ENCODE measurements around the gene MBTD1.
A peak's percentile ranks its signal among the peaks of the same experiment; 100 is the strongest.
"Not testable (repeated sequence)": the region's sequence is repeated elsewhere in the genome, so short reads cannot be mapped to it uniquely, and the experiment has no call there.

Gene MBTD1

DNA sequence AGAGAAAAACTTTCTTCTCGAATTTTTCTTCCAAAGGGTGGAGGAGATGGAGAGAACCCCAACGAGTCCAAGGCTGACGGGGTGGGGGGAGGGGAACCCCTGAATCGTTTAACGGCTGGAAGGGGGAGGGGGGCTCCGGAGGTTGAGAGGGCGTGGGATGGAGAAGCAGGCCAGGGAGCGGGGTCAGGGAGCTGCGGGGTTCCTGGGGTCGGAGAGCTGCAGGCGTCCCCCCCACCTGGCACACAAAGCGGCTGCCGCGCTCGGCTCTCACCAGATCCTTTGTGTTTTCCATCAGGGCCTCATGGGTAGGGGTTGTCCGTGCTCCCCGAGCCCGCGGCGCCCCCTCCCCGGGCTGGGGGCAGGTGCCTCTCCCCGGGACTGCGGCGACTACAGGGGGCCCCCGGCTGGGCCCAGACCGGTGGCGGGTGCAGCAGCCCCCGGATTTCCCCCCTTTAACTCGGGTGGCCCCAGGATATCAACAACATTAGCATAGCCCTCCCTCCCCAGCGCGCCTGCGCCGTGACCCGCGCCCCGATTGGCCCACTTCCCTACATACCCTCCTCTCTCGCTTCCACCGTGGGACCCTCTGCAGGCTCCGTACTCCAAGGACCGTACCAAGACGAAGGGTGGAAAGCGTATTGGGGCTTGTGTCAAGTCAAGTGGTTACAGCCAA is at the start of gene MBTD1:
Gene MBTD1, minus strand, starts transcription at position 486 of the 673 bp plus-strand sequence. CDS start 34,888 bp downstream, outside the sequence.
- DNase-seq, result peak; percentile 92 to 95

DNA sequence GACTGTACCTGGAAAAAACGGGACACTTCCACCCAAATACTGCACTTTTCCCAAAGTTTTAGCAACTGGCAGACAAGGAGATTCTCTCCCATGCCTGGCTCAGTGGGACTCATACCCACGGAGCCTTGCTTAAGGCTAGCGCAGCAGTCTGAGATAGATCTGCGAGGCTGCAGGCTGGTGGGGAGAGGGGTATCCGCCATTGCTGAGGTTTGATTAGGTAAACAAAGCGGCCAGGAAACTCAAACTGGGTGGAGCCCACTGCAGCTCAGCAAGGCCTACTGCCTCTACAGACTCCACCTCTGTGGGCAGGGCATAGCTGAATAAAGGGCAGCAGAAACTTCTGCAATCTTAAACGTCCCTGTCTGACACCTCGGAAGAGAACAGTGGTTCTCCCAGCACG is 45.3 kb upstream of the MBTD1 start:
- DNase-seq, result no peak

DNA sequence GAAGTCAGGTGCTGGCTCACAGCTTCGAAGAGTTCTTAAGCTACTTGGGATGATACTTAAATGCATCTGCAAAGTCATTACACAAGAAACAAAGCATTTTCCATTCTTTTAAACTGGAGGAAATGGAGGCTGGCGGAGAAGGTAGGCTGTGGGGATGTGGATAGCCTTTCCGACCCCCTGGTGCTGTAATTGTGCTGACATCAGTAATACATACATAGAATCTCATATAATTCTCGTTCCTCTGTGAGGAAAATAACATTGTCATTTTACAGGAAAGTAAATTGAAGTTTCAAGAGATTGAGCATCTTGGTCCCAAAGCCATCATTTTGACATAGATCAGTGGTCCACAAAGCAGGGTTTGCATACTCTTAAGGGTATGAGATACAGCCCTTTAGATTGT is 40.0 kb upstream of the MBTD1 start:
- no peak for DNase-seq

DNA sequence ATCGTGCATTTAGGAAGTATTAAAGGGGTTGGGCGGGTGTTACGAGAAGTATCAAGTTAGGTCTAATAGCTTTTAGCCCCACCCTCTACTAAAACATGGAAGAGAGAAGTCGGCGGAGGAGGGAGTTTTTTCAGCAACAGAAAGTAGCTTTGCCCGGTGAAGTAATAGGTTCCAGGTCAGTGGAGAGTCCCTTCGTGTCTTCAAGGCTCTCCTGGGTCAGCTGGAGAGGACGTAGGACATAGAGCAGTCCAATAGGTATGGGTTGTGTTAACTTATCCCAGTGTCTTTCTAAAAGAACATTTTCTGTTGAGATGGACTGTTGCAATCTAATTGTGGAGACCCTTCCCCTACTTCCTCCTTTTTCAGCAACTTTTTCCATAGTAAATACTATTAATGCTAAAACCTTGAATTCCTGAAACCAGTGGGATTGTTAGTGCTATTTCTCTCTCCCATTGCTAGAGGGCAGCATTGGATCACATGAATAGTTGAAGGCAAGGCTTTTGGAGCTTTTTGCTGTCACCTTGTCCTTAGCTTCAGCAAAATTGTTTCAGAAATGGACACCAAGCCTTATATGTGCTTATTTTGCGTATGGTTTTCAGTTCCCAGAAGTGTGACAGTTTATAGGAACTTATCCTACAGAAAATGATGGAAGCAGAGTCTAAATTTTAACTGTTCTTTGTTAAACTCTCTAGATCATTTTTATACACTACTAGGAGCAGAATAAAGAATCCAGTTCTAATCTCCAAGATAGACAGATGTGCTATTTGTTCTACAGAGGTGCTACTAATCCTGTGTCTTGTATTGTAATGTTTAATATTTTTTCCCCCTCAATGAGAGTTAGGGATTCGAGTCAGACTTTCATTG is 38.9 kb upstream of the MBTD1 start:
- no peak for DNase-seq

DNA sequence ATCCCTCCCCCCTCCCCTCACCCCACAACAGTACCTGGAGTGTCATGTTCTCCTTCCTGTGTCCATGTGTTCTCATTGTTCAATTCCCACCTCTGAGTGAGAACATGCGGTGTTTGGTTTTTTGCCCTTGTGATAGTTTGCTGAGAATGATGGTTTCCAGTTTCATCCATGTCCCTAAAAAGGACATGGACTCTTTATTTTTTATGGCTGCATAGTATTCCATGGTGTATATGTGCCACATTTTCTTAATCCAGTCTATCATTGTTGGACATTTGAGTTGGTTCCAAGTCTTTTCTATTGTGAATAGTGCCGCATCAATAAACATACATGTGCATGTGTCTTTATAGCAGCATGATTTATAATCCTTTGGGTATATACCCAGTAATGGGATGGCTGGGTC is 34.5 kb upstream of the MBTD1 start:
- not testable (repeated sequence) for DNase-seq

DNA sequence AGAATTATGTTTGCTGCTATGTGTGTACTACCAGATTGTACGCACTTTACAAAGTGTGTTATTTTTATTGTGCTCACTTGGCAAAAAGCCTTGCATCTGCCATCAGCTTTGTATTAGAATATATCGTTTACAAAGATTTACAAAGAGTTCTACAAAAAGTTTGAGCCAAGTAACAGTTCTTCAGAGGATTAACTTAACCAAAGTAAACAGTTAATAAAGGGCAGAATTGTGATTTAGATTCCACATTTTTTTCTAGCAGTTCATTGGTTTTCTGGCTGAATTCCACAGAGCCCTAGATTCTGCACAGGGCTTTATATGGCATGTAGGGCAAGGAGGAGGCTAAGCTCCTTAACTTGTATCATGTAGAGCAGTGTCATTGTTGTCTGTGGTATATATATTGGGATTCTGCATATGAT is 29.9 kb upstream of the MBTD1 start:
- DNase-seq, result no peak

DNA sequence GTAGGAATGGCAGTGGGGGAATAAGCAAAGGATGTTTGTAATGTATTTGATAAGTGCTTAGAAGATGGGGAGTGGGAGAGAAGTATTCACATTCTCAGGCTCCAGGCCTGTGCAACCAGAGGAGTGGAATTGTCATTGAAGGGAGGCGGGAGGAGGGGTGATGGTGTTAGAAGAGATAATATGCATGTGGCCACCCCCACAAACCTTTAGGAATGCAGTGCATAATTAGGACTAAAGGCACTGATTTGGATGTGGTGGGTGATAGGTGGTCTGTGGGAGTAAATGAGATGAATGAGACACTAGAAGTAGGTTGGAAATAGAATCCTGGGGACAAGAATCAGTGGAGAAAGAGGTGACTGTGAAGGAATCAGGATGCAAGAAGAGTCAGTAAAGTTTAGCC is 27.6 kb upstream of the MBTD1 start:
- DNase-seq, result no peak

DNA sequence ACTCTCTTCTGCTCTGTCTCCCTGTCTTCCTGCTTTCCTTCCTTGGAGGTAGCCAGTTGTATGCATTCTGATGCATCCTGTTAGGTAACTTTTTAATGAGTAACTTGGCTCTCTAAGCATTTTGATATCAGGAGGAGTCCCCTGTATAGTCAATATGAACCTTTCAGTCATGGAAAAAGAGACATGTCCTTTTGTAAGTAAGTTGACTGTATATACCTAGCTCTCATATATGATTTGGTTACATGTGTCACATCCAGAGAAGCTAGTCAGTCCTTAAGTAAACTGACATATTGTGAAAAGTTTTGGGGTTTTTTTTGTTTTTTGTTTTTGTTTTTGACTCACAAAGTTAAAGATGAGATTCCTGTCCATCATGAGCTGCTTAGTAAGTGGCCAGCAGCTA is 19.3 kb upstream of the MBTD1 start:
- no peak for DNase-seq

DNA sequence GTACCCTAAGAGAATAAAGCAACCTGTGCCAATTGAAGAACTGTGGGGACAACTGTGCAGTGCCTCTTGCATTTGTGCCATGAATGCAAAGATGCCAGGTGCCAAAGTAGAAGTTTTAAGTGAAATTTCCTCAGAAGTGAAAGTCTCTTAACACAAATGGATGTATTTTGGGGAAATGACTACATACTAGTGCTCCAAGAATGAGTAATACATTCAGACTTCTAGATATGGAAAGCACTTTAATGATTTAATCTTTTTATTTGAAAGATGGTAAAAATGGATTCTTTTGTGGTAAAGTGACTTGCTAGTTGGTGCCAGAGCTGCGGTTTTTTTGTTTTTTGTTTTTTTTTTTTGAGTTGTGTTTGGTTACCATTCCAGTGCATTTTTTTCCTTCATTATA is 15.5 kb upstream of the MBTD1 start:
- DNase-seq, result no peak

DNA sequence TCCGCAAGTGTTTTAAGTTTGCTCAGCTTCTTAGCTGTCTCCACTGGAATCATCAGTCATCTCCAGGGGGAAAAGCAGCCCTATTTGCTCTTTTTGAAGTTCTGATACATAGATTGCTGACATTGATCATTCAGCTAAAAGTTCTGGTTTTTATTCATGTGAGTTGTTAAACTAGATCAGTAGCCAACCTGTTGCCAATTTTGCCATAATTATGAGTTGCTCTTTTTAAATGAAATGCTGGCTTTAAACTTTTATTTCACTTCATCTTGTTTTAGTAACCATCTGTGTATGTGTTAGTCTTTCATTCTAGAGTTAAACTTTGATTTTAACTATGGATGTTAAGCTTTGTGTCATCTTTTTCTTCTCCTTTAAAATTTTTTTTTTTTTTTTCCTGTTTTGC is 13.0 kb upstream of the MBTD1 start:
- no peak for DNase-seq

DNA sequence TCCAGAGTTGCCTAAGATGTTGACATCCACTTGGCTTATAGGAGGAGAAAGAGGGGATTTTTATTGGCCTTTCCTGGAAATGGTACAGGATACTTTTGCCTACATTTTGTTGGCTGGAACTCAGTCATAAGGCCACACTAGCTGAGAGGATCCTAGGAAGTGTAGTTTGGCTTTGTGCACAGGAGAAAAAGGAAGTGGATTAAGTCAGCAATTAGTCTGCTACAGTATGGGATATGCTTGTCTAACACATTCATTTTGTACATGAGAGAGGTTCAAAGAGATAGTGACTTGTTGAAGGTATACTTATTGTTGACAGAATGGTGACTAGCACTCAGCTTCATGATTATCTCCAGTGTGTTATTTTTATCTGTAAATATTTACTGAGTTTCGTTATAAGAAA is 10.8 kb upstream of the MBTD1 start:
- DNase-seq, result no peak

DNA sequence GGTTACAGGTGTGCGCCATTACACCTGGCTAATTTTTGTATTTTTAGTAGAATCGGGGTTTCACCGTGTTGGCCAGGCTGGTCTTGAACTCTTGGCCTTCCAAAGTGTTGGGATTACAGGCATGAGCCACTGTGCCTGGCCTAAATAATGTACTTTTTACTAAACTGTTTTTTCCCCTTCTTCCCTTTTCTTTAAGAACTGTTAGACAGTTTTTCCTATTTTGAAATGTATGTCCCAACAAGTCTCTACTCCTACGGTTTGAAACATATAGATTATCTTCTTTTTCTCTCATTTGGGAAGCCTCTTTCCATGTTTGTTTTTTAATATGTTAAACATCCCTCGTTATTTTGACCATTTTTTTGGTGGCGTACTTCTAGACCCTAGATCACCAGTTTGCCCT is 10.1 kb upstream of the MBTD1 start:
- no peak for DNase-seq

DNA sequence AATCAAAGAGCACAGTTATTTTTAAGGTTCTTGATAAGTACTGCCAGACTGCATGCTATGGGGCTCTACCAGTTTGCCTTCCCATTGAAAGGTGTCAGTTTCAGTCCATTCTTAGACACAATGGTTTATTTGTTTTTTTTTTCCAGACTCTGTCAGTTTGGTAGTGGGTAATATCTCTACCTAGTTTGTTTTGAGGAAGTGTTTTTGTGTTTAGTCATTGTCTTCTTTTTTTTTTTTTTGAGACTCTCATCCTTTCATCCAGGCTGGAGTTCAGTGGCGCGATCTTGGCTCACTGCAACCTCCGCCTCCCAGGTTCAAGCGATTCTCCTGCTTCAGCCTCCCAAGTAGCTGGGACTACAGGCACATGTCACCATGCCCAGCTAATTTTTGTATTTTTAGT is 4.6 kb upstream of the MBTD1 start:
- not testable (repeated sequence) for DNase-seq

DNA sequence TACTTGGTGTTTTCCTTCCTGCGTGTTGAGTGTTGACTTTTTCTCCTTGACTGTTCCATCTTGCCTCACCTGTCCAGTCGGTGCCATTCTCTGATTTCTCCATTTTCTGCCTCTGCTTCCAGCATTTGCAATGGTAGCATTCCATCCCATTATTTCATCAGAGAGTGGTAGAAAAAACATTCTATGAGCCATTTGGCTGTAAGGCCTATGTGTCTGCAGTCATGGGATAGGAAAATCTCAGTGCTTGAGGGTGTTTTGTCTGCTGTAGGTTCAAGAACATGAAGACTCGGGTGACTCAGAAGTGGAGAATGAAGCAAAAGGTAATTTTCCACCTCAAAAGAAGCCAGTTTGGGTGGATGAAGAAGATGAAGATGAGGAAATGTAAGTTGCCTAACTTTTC is 3.2 kb upstream of the MBTD1 start:
- DNase-seq, result no peak

DNA sequence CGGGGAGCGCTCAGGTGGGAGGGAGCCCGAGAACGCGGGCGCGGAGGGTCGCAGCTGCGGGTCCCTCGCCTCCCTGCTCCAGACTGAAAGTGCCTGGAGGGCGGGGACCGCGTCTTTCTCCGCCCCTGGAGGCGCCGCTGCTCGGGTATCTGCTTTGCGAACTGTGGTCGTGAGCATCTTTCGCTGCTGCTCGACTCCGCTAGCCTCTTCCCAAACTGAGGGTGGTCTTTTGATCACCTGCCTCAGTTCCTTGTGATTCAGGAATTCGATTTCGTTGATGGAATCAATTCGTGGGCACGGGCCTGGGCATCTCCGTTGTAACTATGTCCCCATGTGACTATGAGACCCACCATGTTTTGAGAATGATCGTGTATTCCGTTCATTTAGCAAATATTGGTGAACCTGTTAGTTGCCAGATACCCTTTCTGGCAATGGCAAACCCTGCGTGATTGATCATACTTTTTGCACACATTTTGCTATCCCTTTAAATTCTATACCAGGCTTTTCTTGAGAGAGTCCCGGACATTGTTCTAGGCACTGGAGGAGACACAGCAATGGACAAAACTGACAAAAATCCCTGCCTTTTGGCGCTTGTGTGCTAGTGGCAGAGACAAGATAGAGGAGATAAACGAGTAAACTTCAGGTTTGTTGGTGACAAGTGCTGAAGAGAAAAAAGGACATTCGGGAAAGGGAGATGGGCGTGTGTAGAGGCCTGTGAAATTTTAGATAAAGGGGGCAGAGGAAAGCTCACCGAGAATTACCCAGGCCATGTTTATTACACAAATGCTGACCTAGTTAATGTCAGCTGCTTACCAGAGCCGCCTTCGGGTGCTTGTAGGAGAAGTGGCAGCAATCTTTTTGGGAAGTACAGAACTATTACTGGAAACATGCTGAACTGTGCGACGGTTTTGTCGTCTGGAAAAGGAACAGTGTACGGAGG is 1.4 kb upstream of the MBTD1 start:
- DNase-seq, result peak in 1 of 2 donors; percentile 80

DNA sequence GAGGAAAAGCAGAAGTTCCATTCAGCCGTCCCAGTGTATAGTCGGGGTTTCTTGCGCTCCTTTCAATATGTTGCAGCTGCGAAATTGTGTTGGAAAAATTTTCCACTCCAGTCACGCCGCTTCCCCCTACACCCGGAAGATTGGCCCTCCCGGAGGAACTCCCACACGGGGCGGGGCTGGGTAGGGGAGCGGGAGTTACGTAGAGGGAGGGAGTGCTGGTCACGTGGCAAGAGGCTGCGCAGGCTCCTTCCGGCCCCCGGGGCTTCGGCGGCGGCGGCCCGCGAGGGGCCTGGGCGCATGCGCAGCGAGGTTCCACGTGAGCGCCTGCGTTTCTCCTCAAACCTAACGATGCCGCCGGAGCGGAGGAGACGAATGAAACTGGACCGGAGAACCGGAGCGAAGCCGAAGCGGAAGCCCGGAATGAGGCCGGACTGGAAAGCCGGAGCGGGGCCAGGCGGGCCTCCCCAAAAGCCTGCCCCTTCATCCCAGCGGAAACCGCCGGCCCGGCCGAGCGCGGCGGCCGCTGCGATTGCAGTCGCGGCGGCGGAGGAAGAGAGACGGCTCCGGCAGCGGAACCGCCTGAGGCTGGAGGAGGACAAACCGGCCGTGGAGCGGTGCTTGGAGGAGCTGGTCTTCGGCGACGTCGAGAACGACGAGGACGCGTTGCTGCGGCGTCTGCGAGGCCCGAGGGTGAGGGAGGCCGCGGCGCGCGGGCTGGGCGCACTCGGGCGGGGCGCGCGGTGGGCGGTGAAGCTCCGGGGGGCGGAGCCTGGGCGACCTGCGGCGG is 581 bp upstream of the MBTD1 start, which contains the start of gene UTP18:
Gene UTP18, plus strand, starts transcription at position 310 of the 787 bp plus-strand sequence. Its CDS starts 39 bp downstream, at position 349.
- DNase-seq, result peak; percentile 94 to 97

DNA sequence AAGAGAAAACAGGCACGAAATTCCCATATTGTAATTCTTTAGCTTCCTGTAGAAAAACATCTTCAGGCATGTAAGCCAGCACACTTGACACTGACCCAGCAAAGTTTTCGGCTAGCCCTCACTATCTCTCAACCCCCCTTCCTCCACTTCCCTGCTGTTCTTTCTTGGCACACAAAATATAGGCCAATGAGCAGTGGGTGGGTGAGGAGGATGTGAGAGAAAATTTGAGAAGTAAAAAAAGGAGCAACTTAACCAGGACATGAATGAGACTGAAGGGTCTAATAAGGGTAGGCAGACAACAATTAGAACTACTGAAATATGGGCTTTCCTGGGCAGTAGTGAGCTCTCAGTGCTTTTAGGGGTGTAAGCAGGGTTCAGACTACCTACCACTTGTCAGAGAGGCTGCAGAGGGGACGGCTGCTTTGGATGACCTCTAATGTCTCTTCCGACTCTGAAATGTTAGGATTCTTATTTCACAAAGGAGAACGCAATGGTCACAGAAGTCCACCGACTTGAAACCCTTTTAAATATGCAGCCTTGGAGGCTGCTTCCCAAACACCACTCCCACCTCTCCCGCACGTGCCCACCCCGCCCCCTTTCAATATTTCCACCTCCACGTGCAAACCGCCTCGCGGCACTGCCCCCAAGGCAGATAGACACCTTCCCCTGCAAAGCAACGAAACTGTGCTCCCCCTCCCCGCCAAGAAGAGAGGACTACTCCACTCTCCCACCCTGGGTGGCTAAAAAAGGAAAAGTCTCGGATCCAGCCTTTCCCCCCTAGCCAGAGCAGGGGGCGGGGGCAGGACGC is 889 bp downstream of the MBTD1 start:
- peak; percentile 26 to 27 for DNase-seq

DNA sequence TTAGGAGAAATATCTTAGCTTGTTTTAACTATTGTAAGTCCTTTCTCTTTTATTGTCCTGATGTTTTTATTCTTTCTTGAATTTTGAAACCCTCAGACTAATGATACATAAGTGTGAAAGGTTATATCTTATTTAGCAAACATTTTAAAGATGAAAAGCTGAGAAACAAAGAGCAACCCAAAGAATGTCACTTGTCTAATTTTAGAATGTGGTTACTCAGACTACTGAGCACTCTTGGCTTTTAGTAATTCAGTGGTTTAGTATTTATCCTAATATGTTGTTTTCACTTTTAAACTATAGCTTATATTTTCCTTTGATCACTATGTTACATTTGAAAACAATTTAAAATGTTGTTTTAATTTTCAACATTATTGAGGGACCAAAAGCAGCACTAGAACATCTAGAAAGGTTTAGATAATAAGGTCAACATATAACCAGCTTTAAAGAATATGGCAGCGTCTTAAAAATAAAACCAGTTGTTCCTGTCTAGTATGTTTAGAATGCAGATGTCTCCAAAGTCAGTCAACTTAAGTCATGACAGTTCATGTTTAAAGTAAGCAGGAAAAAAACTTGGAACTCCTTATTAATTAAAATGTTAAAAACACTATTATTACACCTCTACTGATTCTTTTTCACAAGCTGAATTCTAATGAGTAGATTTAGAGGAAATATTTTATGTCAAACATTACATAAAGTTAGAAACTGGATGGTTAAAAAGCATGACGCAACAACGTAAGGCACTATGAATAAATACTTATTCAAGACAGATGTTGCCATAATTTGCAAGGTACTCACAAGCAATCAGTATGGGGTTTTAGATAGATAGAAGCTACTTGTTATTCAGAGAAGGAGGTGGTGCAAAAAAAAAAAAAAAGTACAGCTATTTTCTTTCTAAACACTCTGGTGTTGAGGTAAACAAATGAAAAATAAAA is 2.4 kb downstream of the MBTD1 start:
- no peak for DNase-seq

DNA sequence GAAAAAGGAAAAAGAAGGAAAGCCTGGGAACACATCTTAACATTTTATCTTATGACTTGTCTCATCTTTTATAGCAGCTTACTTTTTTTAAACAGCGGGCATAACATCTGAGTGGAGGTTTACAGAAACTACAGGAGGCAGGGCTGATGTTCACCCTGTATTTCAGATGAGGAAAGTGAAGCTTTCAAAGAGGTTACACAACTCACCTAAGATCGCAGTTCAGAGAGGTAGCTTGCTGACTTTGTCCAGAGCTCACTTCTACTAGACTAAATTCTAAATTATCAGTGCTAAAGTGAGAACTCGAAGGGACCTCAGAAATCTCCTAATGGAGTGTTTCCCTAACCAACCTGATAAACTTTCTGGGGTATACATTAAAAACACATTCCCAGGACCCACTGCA is 3.7 kb downstream of the MBTD1 start:
- DNase-seq, result no peak

DNA sequence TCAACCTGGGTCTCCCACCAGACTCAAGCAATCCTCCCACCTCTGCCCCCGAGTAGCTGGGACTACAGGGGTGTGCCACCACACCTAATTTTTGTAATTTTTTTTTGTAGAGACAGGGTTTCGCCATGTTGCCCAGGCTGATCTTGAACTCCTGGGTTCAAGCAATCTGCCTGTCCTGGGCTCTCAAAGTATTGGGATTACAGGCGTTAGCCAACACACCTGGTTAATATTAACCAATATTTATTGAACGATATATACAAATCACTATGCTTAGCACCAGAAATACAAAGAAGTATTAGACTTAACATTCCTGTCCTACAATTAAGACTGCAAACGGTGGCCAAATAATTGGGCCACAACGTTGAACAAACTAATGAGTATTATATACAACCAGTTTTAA is 4.2 kb downstream of the MBTD1 start:
- DNase-seq, result no peak
